Measurements from ENCODE around the gene DAZAP1. TPM values are rescaled to one million over a fixed set of nuclear protein-coding genes. Genes with fewer than 3 reads are reported as not detected.

DAZAP1 gene
- total and polyA plus RNA-seq, 2 experiments from 2014 or later, result 11.0 to 56.6 TPM

DNA sequence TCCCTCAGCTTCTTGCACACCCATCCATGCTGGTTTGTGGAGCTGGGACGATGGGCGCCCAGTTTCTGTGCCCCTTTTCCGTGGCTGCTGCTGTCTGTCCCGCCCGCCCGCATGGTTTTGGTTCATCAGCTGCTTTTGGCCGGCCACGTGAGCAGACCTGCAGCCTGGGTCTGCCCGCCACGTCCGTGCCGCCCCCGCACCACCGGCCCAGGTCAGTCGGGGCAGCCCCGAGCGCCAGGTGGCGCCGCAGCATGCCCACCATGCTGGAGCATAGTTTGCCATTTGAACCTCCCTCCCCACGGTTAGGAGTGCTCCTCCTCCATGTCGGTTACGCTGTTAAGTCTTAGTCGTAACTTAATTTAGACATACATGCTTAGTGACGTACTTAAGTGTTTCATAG is 15.6 kb downstream of the DAZAP1 start:
- no peaks in the 10 kb centered on the region for H3K9me2 ChIP-seq (ENCODE audit: insufficient read depth)
- no peaks in the 10 kb centered on the region for H3F3A ChIP-seq (ENCODE audit: insufficient read depth)
- no peak overlapping the region for H2AFZ ChIP-seq
- no peaks in the 10 kb centered on the region for H3K4me1 ChIP-seq (ENCODE audit: insufficient read depth)
- peaks cover 97% of the 10 kb centered on the region for H3K79me2 ChIP-seq (ENCODE audit: insufficient read depth)
- no peak overlapping the region for H3K4me2 ChIP-seq (ENCODE audit: unreplicated experiment)
- DNase-seq, result no peak
- H3K27ac ChIP-seq, result no peak overlapping the region
- H3K9me3 ChIP-seq (ENCODE audit: low read depth), result no peaks in the 10 kb centered on the region
- in situ Hi-C loops (cut with MboI), result no loop called here
- no peaks in the 10 kb centered on the region for H4K20me1 ChIP-seq (ENCODE audit: insufficient read depth)
- peaks cover 14% of the 10 kb centered on the region; the same call in 1 of the 2 replicates for H3K36me3 ChIP-seq (ENCODE audit: low read depth)
- no peak overlapping the region for H3K9ac ChIP-seq
- H3K27me3 ChIP-seq (replicated peaks; ENCODE audit: insufficient read depth), result no peaks in the 10 kb centered on the region
- TF ChIP-seq EZH2phosphoT487 (IDR thresholded peaks at IDR 0.05; ENCODE audit: insufficient read depth, low read depth), result no peak
- TF ChIP-seq EZH2 (IDR thresholded peaks at IDR 0.05; ENCODE audit: insufficient read depth, poor library complexity, severe bottlenecking), result no peak
- WGBS, 2 experiments (ENCODE audit: low coverage in 1 of 2, low lambda C conversion rate in 2 of 2, missing lambda C conversion rate in 2 of 2), result 90 to 93% methylated on average over 24 of the region's 24 CpGs
- H3K4me3 ChIP-seq, result no peak overlapping the region

DNA sequence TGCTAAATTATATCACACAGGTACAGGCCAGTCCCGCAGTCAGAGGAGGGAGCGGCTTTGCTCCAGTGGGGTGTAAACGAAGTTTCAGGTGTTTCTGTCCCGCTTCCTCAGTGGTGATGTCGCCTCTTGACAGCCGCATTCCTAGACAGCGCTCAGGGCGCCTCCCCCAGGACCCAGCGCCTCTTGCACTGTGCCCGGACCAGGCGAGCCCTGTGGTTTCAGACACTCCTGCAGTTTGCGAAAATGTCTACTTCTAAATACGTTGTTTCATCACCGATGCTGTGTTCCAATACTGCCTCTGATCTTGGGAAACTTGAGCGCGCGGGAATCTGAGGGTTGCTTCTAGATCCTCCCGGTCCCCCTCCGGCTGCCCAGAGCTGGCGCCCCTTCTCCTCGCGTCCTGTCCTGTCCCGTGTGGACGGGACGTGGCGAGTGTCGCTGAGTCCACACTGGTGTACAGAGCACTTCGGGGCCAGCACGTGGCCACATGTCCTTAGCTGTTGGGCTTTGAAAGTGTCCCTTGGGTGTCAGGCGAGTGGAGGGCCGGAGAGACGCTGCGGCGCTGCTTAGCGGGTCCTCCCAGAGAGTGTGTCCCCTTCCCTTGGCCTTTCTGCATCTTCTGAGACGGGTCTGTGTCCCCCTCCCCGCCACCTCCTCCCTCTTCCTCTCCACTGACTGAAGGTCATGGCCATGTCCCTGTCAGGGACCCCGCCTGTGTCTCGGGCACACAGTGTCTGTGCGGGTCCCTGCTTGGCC is 16.2 kb downstream of the DAZAP1 start:
- Histone ChIP-seq H3K4me2 (ENCODE audit: unreplicated experiment) (no peak overlapping the region), H2AFZ (no peak overlapping the region), H3F3A (ENCODE audit: insufficient read depth) (no peaks in the 10 kb centered on the region), H3K9me2 (ENCODE audit: insufficient read depth) (no peaks in the 10 kb centered on the region), H3K4me3 (no peak overlapping the region), H3K79me2 (ENCODE audit: insufficient read depth) (peaks cover 97% of the 10 kb centered on the region), H4K20me1 (ENCODE audit: insufficient read depth) (no peaks in the 10 kb centered on the region), H3K9ac (no peak overlapping the region), H3K27ac (no peak overlapping the region), H3K9me3 (ENCODE audit: low read depth) (no peaks in the 10 kb centered on the region), H3K27me3 (replicated peaks; ENCODE audit: insufficient read depth) (no peaks in the 10 kb centered on the region), H3K36me3 (ENCODE audit: low read depth) (peaks cover 20% of the 10 kb centered on the region; the same call in 1 of the 2 replicates), H3K4me1 (ENCODE audit: insufficient read depth) (no peaks in the 10 kb centered on the region)
- TF ChIP-seq EZH2phosphoT487 (IDR thresholded peaks at IDR 0.05; ENCODE audit: insufficient read depth, low read depth) (no peak), EZH2 (IDR thresholded peaks at IDR 0.05; ENCODE audit: insufficient read depth, poor library complexity, severe bottlenecking) (no peak)
- 95 to 96% methylated on average over 35 to 40 of the region's 40 CpGs for WGBS, 2 experiments (ENCODE audit: low coverage in 1 of 2, low lambda C conversion rate in 2 of 2, missing lambda C conversion rate in 2 of 2)
- DNase-seq, result no peak
- in situ Hi-C loops (cut with MboI), result no loop called here

DNA sequence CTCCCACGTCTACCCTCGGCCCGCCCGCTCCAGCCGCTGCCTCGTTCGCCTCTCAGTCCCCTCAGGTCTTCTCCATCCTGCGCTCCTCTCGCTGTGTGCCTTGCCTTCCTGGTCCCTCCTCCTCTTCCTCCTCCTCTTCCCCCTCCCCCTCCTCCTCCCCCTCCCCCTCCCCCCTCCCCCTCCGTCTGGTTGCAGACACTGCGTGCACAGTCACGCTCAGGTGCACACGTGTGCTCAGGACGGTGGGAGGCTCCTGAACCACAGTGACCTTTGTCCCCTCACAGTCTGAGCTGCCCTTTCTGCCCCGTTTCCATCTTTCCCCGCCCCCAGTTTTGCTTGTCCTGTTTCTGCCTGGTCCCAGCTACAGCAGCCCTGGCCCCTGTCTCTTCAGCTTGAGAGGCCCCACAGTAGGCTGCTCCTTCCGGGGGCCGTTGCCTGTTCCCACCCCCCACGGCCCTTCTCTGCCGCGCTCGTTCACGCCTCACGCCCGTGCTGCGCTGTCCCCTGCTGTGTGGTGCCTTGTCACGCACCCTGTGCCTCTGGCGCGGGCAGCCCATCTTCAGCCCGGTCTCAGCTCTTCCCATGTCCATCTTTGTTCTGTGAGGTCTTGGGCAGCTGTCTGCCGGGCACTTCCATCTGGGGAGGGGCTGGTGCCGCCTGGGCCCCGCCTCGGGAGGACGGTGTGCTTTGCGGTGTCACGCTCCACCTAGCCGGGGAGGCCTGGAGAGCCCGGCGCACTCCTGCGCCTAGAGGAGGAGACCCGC is 17.0 kb downstream of the DAZAP1 start:
- H3K9me2 ChIP-seq (ENCODE audit: insufficient read depth), result no peaks in the 10 kb centered on the region
- H2AFZ ChIP-seq, result no peak overlapping the region
- no peak overlapping the region for H3K9ac ChIP-seq
- H3K27me3 ChIP-seq (replicated peaks; ENCODE audit: insufficient read depth), result no peaks in the 10 kb centered on the region
- no peaks in the 10 kb centered on the region for H3K9me3 ChIP-seq (ENCODE audit: low read depth)
- H4K20me1 ChIP-seq (ENCODE audit: insufficient read depth), result no peaks in the 10 kb centered on the region
- no peak for DNase-seq
- no peak overlapping the region for H3K4me3 ChIP-seq
- H3K36me3 ChIP-seq (ENCODE audit: low read depth), result peaks cover 20% of the 10 kb centered on the region; the same call in 1 of the 2 replicates
- no peak overlapping the region for H3K4me2 ChIP-seq (ENCODE audit: unreplicated experiment)
- TF ChIP-seq EZH2phosphoT487 (IDR thresholded peaks at IDR 0.05; ENCODE audit: insufficient read depth, low read depth), result no peak
- TF ChIP-seq EZH2 (IDR thresholded peaks at IDR 0.05; ENCODE audit: insufficient read depth, poor library complexity, severe bottlenecking), result no peak
- H3K79me2 ChIP-seq (ENCODE audit: insufficient read depth), result peaks cover 97% of the 10 kb centered on the region
- no peak overlapping the region for H3K27ac ChIP-seq
- in situ Hi-C loops (cut with MboI), result no loop called here
- 84 to 88% methylated on average over 27 to 42 of the region's 42 CpGs for WGBS, 2 experiments (ENCODE audit: low coverage in 1 of 2, low lambda C conversion rate in 2 of 2, missing lambda C conversion rate in 2 of 2)
- H3K4me1 ChIP-seq (ENCODE audit: insufficient read depth), result no peaks in the 10 kb centered on the region
- H3F3A ChIP-seq (ENCODE audit: insufficient read depth), result no peaks in the 10 kb centered on the region

DNA sequence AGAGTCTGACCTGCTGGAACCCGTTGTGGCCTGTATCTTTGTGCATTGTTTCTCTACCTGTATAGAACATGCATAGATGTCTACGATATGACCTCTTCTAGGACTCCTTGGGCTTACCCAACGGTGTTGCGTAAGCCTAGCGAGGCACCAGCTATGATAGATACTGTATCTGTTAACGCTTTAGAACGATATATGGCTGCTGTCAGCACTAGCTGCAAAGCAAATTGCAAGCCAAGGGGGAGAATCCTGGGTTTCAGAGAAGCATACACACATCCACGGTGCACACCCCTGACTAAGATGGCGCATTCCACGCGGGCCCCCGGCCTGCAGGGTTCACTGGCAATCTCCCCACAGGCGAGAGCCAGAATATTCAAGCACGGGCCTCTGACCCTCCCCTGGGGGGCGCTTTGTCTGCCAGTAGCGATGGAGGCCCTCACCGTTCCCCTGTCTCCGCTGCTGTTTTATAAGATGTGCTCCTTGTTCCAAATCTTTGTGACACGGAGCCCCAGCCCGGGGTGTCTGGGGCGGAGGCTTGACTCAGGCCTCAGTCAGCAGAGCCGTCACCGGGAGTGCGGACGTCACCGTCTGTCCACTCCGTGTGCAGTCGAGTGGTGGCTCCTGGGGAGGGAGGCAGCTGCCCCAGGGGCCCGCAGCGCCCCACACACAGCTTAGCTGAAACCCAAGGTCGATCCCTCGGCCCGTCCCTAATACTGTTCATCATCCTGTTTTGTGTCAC is 17.9 kb downstream of the DAZAP1 start:
- TF ChIP-seq EZH2 (IDR thresholded peaks at IDR 0.05; ENCODE audit: insufficient read depth, poor library complexity, severe bottlenecking) (no peak), EZH2phosphoT487 (IDR thresholded peaks at IDR 0.05; ENCODE audit: insufficient read depth, low read depth) (no peak)
- Histone ChIP-seq H3K27me3 (replicated peaks; ENCODE audit: insufficient read depth) (no peaks in the 10 kb centered on the region), H3K79me2 (ENCODE audit: insufficient read depth) (peaks cover 94% of the 10 kb centered on the region), H3K9ac (no peak overlapping the region), H4K20me1 (ENCODE audit: insufficient read depth) (no peaks in the 10 kb centered on the region), H3K27ac (no peak overlapping the region), H3K36me3 (ENCODE audit: low read depth) (peaks cover 20% of the 10 kb centered on the region; the same call in 1 of the 2 replicates), H3K4me2 (ENCODE audit: unreplicated experiment) (no peak overlapping the region), H3K4me3 (no peak overlapping the region), H3F3A (ENCODE audit: insufficient read depth) (no peaks in the 10 kb centered on the region), H2AFZ (no peak overlapping the region), H3K9me2 (ENCODE audit: insufficient read depth) (no peaks in the 10 kb centered on the region), H3K9me3 (ENCODE audit: low read depth) (no peaks in the 10 kb centered on the region), H3K4me1 (ENCODE audit: insufficient read depth) (no peaks in the 10 kb centered on the region)
- DNase-seq, result no peak
- in situ Hi-C loops (cut with MboI), result no loop called here
- WGBS, 2 experiments (ENCODE audit: low coverage in 1 of 2, low lambda C conversion rate in 2 of 2, missing lambda C conversion rate in 2 of 2), result 88% methylated on average over 33 of the region's 33 CpGs
